GM23248 (cell line): ENCODE measurements around the gene TUBB3. TPM values are rescaled to one million over a fixed set of nuclear protein-coding genes. Genes with fewer than 3 reads are reported as not detected.

ENCODE experiments used
- DNase-seq: peaks from one replicate; pipeline ENCODE4 v3.0.0-alpha.2; 2015
- H2AFZ ChIP-seq: fragments of 200-600 bp; sonication (generic); 2 replicates; pipeline ENCODE4 v1.6.1; 2016; ENCODE audit warnings: antibody characterized with exemption
- H3F3A ChIP-seq: fragments of 200-600 bp; sonication (generic); 2 replicates; pipeline ENCODE4 v1.6.1; 2016; ENCODE audit warnings: mild to moderate bottlenecking, antibody characterized with exemption, mixed run types; ENCODE audit not compliant: insufficient read depth
- H3K27ac ChIP-seq: fragments of 200-600 bp; sonication (generic); 2 replicates; pipeline ENCODE4 v1.5.1; 2016; ENCODE audit warnings: mild to moderate bottlenecking
- H3K27me3 ChIP-seq: fragments of 200-600 bp; sonication (generic); replicated peaks from 2 replicates; pipeline ENCODE4 v1.6.1; 2016; ENCODE audit warnings: mild to moderate bottlenecking; ENCODE audit not compliant: insufficient read depth
- H3K36me3 ChIP-seq: fragments of 200-600 bp; sonication (generic); 2 replicates; pipeline ENCODE4 v1.6.1; 2016; ENCODE audit warnings: low read depth, mild to moderate bottlenecking
- H3K4me1 ChIP-seq: fragments of 200-600 bp; sonication (generic); 2 replicates; pipeline ENCODE4 v1.6.1; 2016; ENCODE audit warnings: mild to moderate bottlenecking; ENCODE audit not compliant: insufficient read depth
- H3K4me2 ChIP-seq: fragments of 200-600 bp; sonication (generic); one replicate; pipeline ENCODE4 v1.6.1; 2016; ENCODE audit warnings: mild to moderate bottlenecking; ENCODE audit not compliant: unreplicated experiment
- H3K4me3 ChIP-seq: fragments of 200-600 bp; sonication (generic); 2 replicates; pipeline ENCODE4 v1.5.1; 2016; ENCODE audit warnings: mild to moderate bottlenecking
- H3K79me2 ChIP-seq: fragments of 200-600 bp; sonication (generic); 2 replicates; pipeline ENCODE4 v1.6.1; 2016; ENCODE audit warnings: mild to moderate bottlenecking; ENCODE audit not compliant: insufficient read depth
- H3K9ac ChIP-seq: fragments of 200-600 bp; sonication (generic); 2 replicates; pipeline ENCODE4 v1.6.1; 2016; ENCODE audit warnings: mild to moderate bottlenecking
- H3K9me2 ChIP-seq: fragments of 200-600 bp; sonication (generic); 2 replicates; pipeline ENCODE4 v1.6.1; 2016; ENCODE audit warnings: mixed run types, mild to moderate bottlenecking, moderate library complexity; ENCODE audit not compliant: insufficient read depth
- H3K9me3 ChIP-seq: fragments of 200-600 bp; sonication (generic); one replicate; pipeline ENCODE4 v1.6.1; 2017; ENCODE audit warnings: low read depth
- H4K20me1 ChIP-seq: fragments of 200-600 bp; sonication (generic); 2 replicates; pipeline ENCODE4 v1.6.0; 2016; ENCODE audit not compliant: insufficient read depth
- EZH2 ChIP-seq: fragments of 200-600 bp; sonication (generic); IDR thresholded peaks from 2 replicates; pipeline ENCODE4 v1.6.1; 2018; ENCODE audit warnings: antibody characterized with exemption, mild to moderate bottlenecking; ENCODE audit not compliant: insufficient read depth, poor library complexity, severe bottlenecking
- EZH2phosphoT487 ChIP-seq: fragments of 200-600 bp; sonication (generic); IDR thresholded peaks from 2 replicates; pipeline ENCODE4 v1.6.1; 2018; ENCODE audit warnings: antibody characterized with exemption, moderate library complexity, mild to moderate bottlenecking, low read depth; ENCODE audit not compliant: insufficient read depth
- WGBS, 2 experiments: methylation state at CpG; one replicate each; pipeline ENCODE4 v1.1.6; 2015 to 2017; ENCODE audit warnings: low lambda C conversion rate in 2 of 2, low coverage in 1 of 2; ENCODE audit errors: missing lambda C conversion rate in 2 of 2; 5-methylcytosine and 5-hydroxymethylcytosine counted together
- in situ Hi-C: fragments of 300-500 bp; cut with MboI; formaldehyde crosslinking; loops from 2 replicates; pipeline ENCODE4 v1.15.0; 2020
- polyA plus RNA-seq: library from polyadenylated mRNA; unstranded; fragments of >200 nt; fragmentation: Nextera tagmentation; extraction: Ambion mirVana; gene quantifications from 2 replicates; pipeline ENCODE4 v1.2.1, GENCODE V29; 2016
- total RNA-seq: library from RNA; depleted of rRNA; stranded (reverse); fragments of >200 nt; shearing (Covaris generic); gene quantifications from 2 replicates; pipeline ENCODE4 v1.2.3, GENCODE V29; 2014

Gene TUBB3
- total and polyA plus RNA-seq, 2 experiments from 2014 or later, result 95.8 to 215 TPM

GRCh38 chr16:89952049-89952448 lies 28.9 kb downstream of the TUBB3 start:
- Histone ChIP-seq H3K9me3 (no peaks in the 10 kb centered on the region), H3K4me3 (no peak overlapping the region), H3K27me3 (no peaks in the 10 kb centered on the region), H3K79me2 (peaks cover 14% of the 10 kb centered on the region; the same call in 1 of the 2 replicates), H3K9me2 (no peaks in the 10 kb centered on the region), H2AFZ (no peak overlapping the region), H3F3A (no peaks in the 10 kb centered on the region), H4K20me1 (no peaks in the 10 kb centered on the region), H3K36me3 (no peaks in the 10 kb centered on the region), H3K4me1 (peaks cover 4% of the 10 kb centered on the region; the same call in 1 of the 2 replicates), H3K4me2 (no peak overlapping the region), H3K27ac (no peak overlapping the region), H3K9ac (no peak overlapping the region)
- TF ChIP-seq EZH2phosphoT487 (no peak), EZH2 (no peak)
- in situ Hi-C loops, result no loop called here
- DNase-seq, result no peak
- WGBS, 2 experiments, result 97 to 100% methylated on average over 12 of the region's 12 CpGs

- Histone ChIP-seq H3F3A (no peaks in the 10 kb centered on the region), H3K4me3 (no peak overlapping the region), H3K4me2 (no peak overlapping the region), H3K27ac (no peak overlapping the region), H3K9ac (no peak overlapping the region), H3K27me3 (no peaks in the 10 kb centered on the region), H3K79me2 (peaks cover 14% of the 10 kb centered on the region; the same call in 1 of the 2 replicates), H3K9me3 (no peaks in the 10 kb centered on the region), H4K20me1 (no peaks in the 10 kb centered on the region), H3K9me2 (no peaks in the 10 kb centered on the region), H2AFZ (no peak overlapping the region), H3K4me1 (peaks cover 4% of the 10 kb centered on the region; the same call in 1 of the 2 replicates), H3K36me3 (no peaks in the 10 kb centered on the region; the same call in 1 of the 2 replicates)
- TF ChIP-seq EZH2 (no peak), EZH2phosphoT487 (no peak)
- no peak for DNase-seq
- 93 to 97% methylated on average over 6 of the region's 6 CpGs for WGBS, 2 experiments
- in situ Hi-C loops, result no loop called here
Observed at GRCh38 chr16:89952551-89952950, 29.4 kb downstream of the TUBB3 start.

- Histone ChIP-seq H3K4me1 (peaks cover 4% of the 10 kb centered on the region; the same call in 1 of the 2 replicates), H3K4me3 (no peak overlapping the region), H3K9ac (no peak overlapping the region), H4K20me1 (no peaks in the 10 kb centered on the region), H3K36me3 (peaks cover 3% of the 10 kb centered on the region; the same call in 1 of the 2 replicates), H2AFZ (no peak overlapping the region), H3K9me2 (no peaks in the 10 kb centered on the region), H3K27ac (no peak overlapping the region), H3K27me3 (no peaks in the 10 kb centered on the region), H3K79me2 (peaks cover 14% of the 10 kb centered on the region; the same call in 1 of the 2 replicates), H3K4me2 (no peak overlapping the region), H3K9me3 (no peaks in the 10 kb centered on the region), H3F3A (no peaks in the 10 kb centered on the region)
- TF ChIP-seq EZH2phosphoT487 (no peak), EZH2 (no peak)
- in situ Hi-C loops, result no loop called here
- 91 to 95% methylated on average over 10 to 11 of the region's 11 CpGs for WGBS, 2 experiments
- no peak for DNase-seq
Observed at GRCh38 chr16:89953671-89954406, 30.7 kb downstream of the TUBB3 start.

GRCh38 chr16:89954462-89954861 lies 31.3 kb downstream of the TUBB3 start:
- no peak for DNase-seq
- H3F3A ChIP-seq, result no peaks in the 10 kb centered on the region
- H3K4me3 ChIP-seq, result no peak overlapping the region
- H4K20me1 ChIP-seq, result no peaks in the 10 kb centered on the region
- H3K9me2 ChIP-seq, result no peaks in the 10 kb centered on the region
- H3K9me3 ChIP-seq, result no peaks in the 10 kb centered on the region
- peaks cover 10% of the 10 kb centered on the region; the same call in 1 of the 2 replicates for H3K79me2 ChIP-seq
- H3K27me3 ChIP-seq, result no peaks in the 10 kb centered on the region
- H2AFZ ChIP-seq, result no peak overlapping the region
- 90 to 92% methylated on average over 15 of the region's 15 CpGs for WGBS, 2 experiments
- H3K27ac ChIP-seq, result no peak overlapping the region
- TF ChIP-seq EZH2 (no peak), EZH2phosphoT487 (no peak)
- H3K4me2 ChIP-seq, result no peak overlapping the region
- peaks cover 7% of the 10 kb centered on the region; the same call in 1 of the 2 replicates for H3K36me3 ChIP-seq
- in situ Hi-C loops, result no loop called here
- no peak overlapping the region for H3K9ac ChIP-seq
- H3K4me1 ChIP-seq, result peaks cover 2% of the 10 kb centered on the region; the same call in 1 of the 2 replicates
